K562 (cell line): ENCODE data around the gene JPT1. TPM values are rescaled to one million over a fixed set of nuclear protein-coding genes. Genes with fewer than 3 reads are reported as not detected.

Experiments used
- BHLHE40 ChIP-seq: IDR thresholded peaks from 2 replicates; pipeline ENCODE4 v1.6.1; 2011; ENCODE audit warnings: low read length, improper control_type of control experiment
- CSDE1 ChIP-seq, 2 experiments: fragments of 450-650 bp; IDR thresholded peaks; 2 replicates each; pipeline ENCODE4 v1.6.1; 2016; ENCODE audit warnings: mild to moderate bottlenecking in 1 of 2
- CTCF ChIP-seq, 3 experiments: IDR thresholded peaks in 2 of 3; conservative IDR thresholded peaks in 1 of 3; 2 replicates each; pipeline ENCODE4 v1.5.1; 2011 to 2012; ENCODE audit warnings: low read length in 3 of 3, mild to moderate bottlenecking in 3 of 3, control low read depth in 2 of 3, improper control_type of control experiment in 1 of 3, inconsistent platforms in 1 of 3, low read depth in 1 of 3, mixed read lengths in 1 of 3, moderate library complexity in 1 of 3; ENCODE audit not compliant: insufficient read depth in 2 of 3
- ESRRA ChIP-seq: fragments of 450-650 bp; IDR thresholded peaks from 2 replicates; pipeline ENCODE4 v1.6.1; 2014; ENCODE audit warnings: low read depth, mild to moderate bottlenecking, moderate library complexity, borderline replicate concordance
- GTF2A2 ChIP-seq: IDR thresholded peaks from 2 replicates; pipeline ENCODE4 v1.6.1; 2016; ENCODE audit warnings: mild to moderate bottlenecking, missing genetic modification characterization, missing compliant biosample characterization
- HCFC1 ChIP-seq: IDR thresholded peaks from 2 replicates; pipeline ENCODE4 v1.6.1; 2012; ENCODE audit warnings: low read depth, low read length, improper control_type of control experiment
- IRF9 ChIP-seq: fragments of 450-650 bp; IDR thresholded peaks from 2 replicates; pipeline ENCODE4 v1.6.1; 2016; ENCODE audit warnings: missing biosample characterization, missing genetic modification characterization
- SAP30 ChIP-seq: fragments of 200-600 bp; sonication (generic); IDR thresholded peaks from 2 replicates; pipeline ENCODE4 v1.6.1; 2012; ENCODE audit warnings: borderline replicate concordance, low read depth, mild to moderate bottlenecking, moderate library complexity, low read length, control low read depth, inconsistent platforms; ENCODE audit not compliant: insufficient read depth, poor library complexity, severe bottlenecking
- SP1 ChIP-seq: sonication (generic); formaldehyde crosslinking; IDR thresholded peaks from 2 replicates; pipeline ENCODE4 v1.8.1; 2022; ENCODE audit warnings: mild to moderate bottlenecking, missing genetic modification reagents
- TFAP4 ChIP-seq: sonication (generic); formaldehyde crosslinking; IDR thresholded peaks from 2 replicates; pipeline ENCODE4 v1.8.0; 2022; ENCODE audit warnings: missing genetic modification reagents, mild to moderate bottlenecking, moderate library complexity, borderline replicate concordance
- VEZF1 ChIP-seq: fragments of 200-800 bp; sonication (Bioruptor generic); IDR thresholded peaks from 2 replicates; pipeline ENCODE4 v1.6.1; 2017; ENCODE audit warnings: missing genetic modification characterization, missing compliant biosample characterization
- ZNF146 ChIP-seq: IDR thresholded peaks from one replicate; pipeline ENCODE4 v1.6.1; 2018; ENCODE audit warnings: missing compliant biosample characterization; ENCODE audit not compliant: unreplicated experiment
- ZNF592 ChIP-seq: fragments of 450-650 bp; IDR thresholded peaks from 2 replicates; pipeline ENCODE4 v1.6.1; 2017; ENCODE audit warnings: antibody characterized with exemption, mild to moderate bottlenecking
- ZNF639 ChIP-seq, 2 experiments: fragments of 200-800 bp in 1 of 2; sonication (Bioruptor generic) in 1 of 2; sonication (generic) in 1 of 2; formaldehyde crosslinking in 1 of 2; IDR thresholded peaks in 1 of 2; conservative IDR thresholded peaks in 1 of 2; 2 replicates each; pipeline versions ENCODE4 v1.5.0 to v1.6.1; 2016 to 2020; ENCODE audit warnings: missing compliant biosample characterization in 1 of 2, missing genetic modification characterization in 1 of 2, missing genetic modification reagents in 1 of 2
- polyA plus RNA-seq, 8 experiments: library from polyadenylated mRNA; depleted of rRNA in 4 of 8; stranded (reverse) in 5 of 8; unstranded in 3 of 8; fragments of >200 nt; fragmentation: Nextera tagmentation in 2 of 8; fragmentation: Illumina TruSeq in 1 of 8; extraction: Ambion mirVana in 2 of 8; extraction: Trizol in 1 of 8; gene quantifications; 2 replicates each; pipeline versions ENCODE4 v1.2.1 to v1.2.3, GENCODE V29; 2011 to 2014; ENCODE audit warnings: inconsistent platforms in 1 of 8, missing spikeins in 1 of 8
- total RNA-seq, 7 experiments: library from RNA; depleted of rRNA in 6 of 7; stranded (reverse); fragments of >200 nt in 6 of 7; fragmentation: Illumina TruSeq in 2 of 7; extraction: Trizol in 2 of 7; gene quantifications; 2 replicates each; pipeline versions ENCODE4 v1.2.1 to v1.2.3, GENCODE V29; 2011 to 2021; ENCODE audit warnings: low replicate concordance in 1 of 7

JPT1 gene
- total and polyA plus RNA-seq, 9 of the 15 experiments (the other 6 are each of a cell fraction or from before 2014, with no cell fraction given): 56.7 to 292 (median 144) TPM

- peak; percentile 18; the same call in 1 of the 2 replicates for TF ChIP-seq TFAP4 (CRISPR knock-in tag)
- TF ChIP-seq GTF2A2 (tag): no peak
- TF ChIP-seq VEZF1: no peak
- 0 out of 2 replicates have a peak, but pooled peaks have one; percentile 20 for TF ChIP-seq ESRRA
- TF ChIP-seq ZNF639 (CRISPR knock-in tag; conservative IDR thresholded peaks at IDR 0.05 in 1 of 2, IDR thresholded peaks at IDR 0.05 in 1 of 2): no peak
- TF ChIP-seq IRF9 (tag): no peak
- TF ChIP-seq ZNF146: peak; percentile 18
- no peak for TF ChIP-seq CSDE1 (IDR thresholded peaks at IDR 0.05)
- peak; percentile 40 for TF ChIP-seq SAP30
- TF ChIP-seq CTCF (IDR thresholded peaks at IDR 0.05 in 2 of 3, conservative IDR thresholded peaks at IDR 0.05 in 1 of 3; ENCODE audit: insufficient read depth in 2 of 3, low read depth in 1 of 3, low read length in 3 of 3): peak; percentile 66 to 81 (median 79)
- 0 out of 2 replicates have a peak, but pooled peaks have one; percentile 12 for TF ChIP-seq BHLHE40
- peak; percentile 22; the same call in 1 of the 2 replicates for TF ChIP-seq ZNF592
- TF ChIP-seq SP1 (CRISPR knock-in tag): 0 out of 2 replicates have a peak, but pooled peaks have one; percentile 19
- TF ChIP-seq HCFC1: no peak
Measured at GRCh38 chr17:75130632-75131277, 23.6 kb downstream of the JPT1 start (continued).
